ENCODE data around the gene COL6A1. TPM values are rescaled to one million over a fixed set of nuclear protein-coding genes. Genes with fewer than 3 reads are reported as not detected.

COL6A1 gene
- total RNA-seq, 1 experiment from 2014 or later: 87.5 TPM

GRCh38 chr21:45982758-45983648 is 1.4 kb downstream of the COL6A1 start:
- peak overlapping the region; percentile 76 to 82 for H3K4me3 ChIP-seq (replicated peaks in 1 of 2; ENCODE audit: low read depth in 1 of 2, low read length in 2 of 2)
- POLR2A ChIA-PET: no interaction called here
- H3K4me1 ChIP-seq (ENCODE audit: control insufficient read depth in 1 of 2, insufficient read depth in 2 of 2, low read length in 2 of 2): peaks cover 3 to 35% of the 10 kb centered on the region in 2 experiments; a peak in 3 of 4 replicates
- H3K4me2 ChIP-seq (ENCODE audit: low read length): peak overlapping the region; percentile 95
- ATAC-seq (no peak), DNase-seq (ENCODE audit: low read depth, low spot score) (no peak)
- no TSS peak for BruUV-seq (replicated peaks)
- H4K20me1 ChIP-seq (ENCODE audit: insufficient read depth): no peaks in the 10 kb centered on the region
- H3K79me2 ChIP-seq (ENCODE audit: insufficient read depth, low read length): no peaks in the 10 kb centered on the region; the same call in 1 of the 2 replicates
- peak overlapping the region; percentile 83 for H3K9ac ChIP-seq (ENCODE audit: low read length)
- intact Hi-C loops (cut with micrococcal nuclease): no loop called here
- H2AFZ ChIP-seq (ENCODE audit: low read depth, low read length, poor library complexity, severe bottlenecking): no peak overlapping the region
- CTCF ChIA-PET: no interaction called here
- peaks cover 0 to 11% of the 10 kb centered on the region in 2 experiments; a peak in 2 of 4 replicates for H3K36me3 ChIP-seq (ENCODE audit: control insufficient read depth in 1 of 2, insufficient read depth in 2 of 2, low read length in 2 of 2)
- RAD21 ChIA-PET (ENCODE audit: low non-redundant PET in 1 of 2, low total read pairs in 2 of 2, uncharacterized antibody in 2 of 2, unreplicated experiment in 2 of 2): no interaction called here
- H3K27ac ChIP-seq (ENCODE audit: low read depth, low read length): peak overlapping the region; percentile 90; the same call in 1 of the 2 replicates
- H3K9me3 ChIP-seq (ENCODE audit: control insufficient read depth in 1 of 2, insufficient read depth in 1 of 2, low read depth in 1 of 2, low read length in 2 of 2): no peaks in the 10 kb centered on the region
- TF ChIP-seq SIN3A (IDR thresholded peaks at IDR 0.05; ENCODE audit: low read depth): no peak
- no peak for TF ChIP-seq EZH2 (IDR thresholded peaks at IDR 0.05)
- no peak for TF ChIP-seq SRF (IDR thresholded peaks at IDR 0.05; ENCODE audit: low read depth)
- no peak for TF ChIP-seq POLR2A (IDR thresholded peaks at IDR 0.05; ENCODE audit: borderline replicate concordance, extremely low read depth, insufficient read depth, insufficient read length)
- no peak for TF ChIP-seq REST (IDR thresholded peaks at IDR 0.05; ENCODE audit: low read depth)
- TF ChIP-seq EZH2phosphoT487 (IDR thresholded peaks at IDR 0.05; ENCODE audit: borderline replicate concordance): no peak
- TF ChIP-seq EGR1 (IDR thresholded peaks at IDR 0.05; ENCODE audit: low read depth): no peak
- no peak for TF ChIP-seq YY1 (IDR thresholded peaks at IDR 0.05; ENCODE audit: extremely low read depth, insufficient replicate concordance, low read depth, low read length)
- no peak for TF ChIP-seq ZNF274 (IDR thresholded peaks at IDR 0.05; ENCODE audit: low read depth, low read length)
- no peak for TF ChIP-seq JUND (IDR thresholded peaks at IDR 0.05)
- TF ChIP-seq ZFX (IDR thresholded peaks at IDR 0.05): no peak
- no peaks in the 10 kb centered on the region for H3K9me2 ChIP-seq (ENCODE audit: insufficient read depth)
- no peaks in the 10 kb centered on the region for H3K27me3 ChIP-seq (ENCODE audit: insufficient read depth, low read length)
